8988T (cell line): ENCODE data around the gene KREMEN1.

Source experiments
- DNase-seq: peaks from one replicate; pipeline ENCODE4 v3.0.0; 2011

The KREMEN1 gene

GRCh38 chr22:29049655-29050263, 23.1 kb upstream of the KREMEN1 start:
- no peak for DNase-seq

GRCh38 chr22:29050457-29050856, 22.4 kb upstream of the KREMEN1 start:
- no peak for DNase-seq

- DNase-seq = no peak
Measured at GRCh38 chr22:29053048-29053702, 19.7 kb upstream of the KREMEN1 start.

GRCh38 chr22:29054251-29054767, 18.5 kb upstream of the KREMEN1 start:
- DNase-seq = no peak

GRCh38 chr22:29055192-29055830, 17.5 kb upstream of the KREMEN1 start:
- DNase-seq = no peak

- DNase-seq = no peak
Measured at GRCh38 chr22:29056472-29056871, 16.4 kb upstream of the KREMEN1 start.

- no peak for DNase-seq
Measured at GRCh38 chr22:29060251-29060869, 12.5 kb upstream of the KREMEN1 start.

GRCh38 chr22:29060931-29061330, 11.9 kb upstream of the KREMEN1 start:
- no peak for DNase-seq

- no peak for DNase-seq
Measured at GRCh38 chr22:29061773-29062172, 11.1 kb upstream of the KREMEN1 start, which contains the start of gene C22orf31. Gene C22orf31, minus strand, starts transcription at chr22:29061831. Its CDS starts 39 bp downstream, at chr22:29061792.

- DNase-seq = no peak
Measured at GRCh38 chr22:29062286-29062821, 10.5 kb upstream of the KREMEN1 start.

- DNase-seq = no peak
Measured at GRCh38 chr22:29065468-29066190, 7.2 kb upstream of the KREMEN1 start.

GRCh38 chr22:29069463-29069862, 3.4 kb upstream of the KREMEN1 start:
- DNase-seq = no peak

- DNase-seq = no peak
Measured at GRCh38 chr22:29070490-29070889, 2.3 kb upstream of the KREMEN1 start.

- DNase-seq = peak; percentile 41
Measured at GRCh38 chr22:29071261-29072045, 1.4 kb upstream of the KREMEN1 start.

- peak; percentile 76 for DNase-seq
Measured at GRCh38 chr22:29072193-29072978, 449 bp upstream of the KREMEN1 start.

- DNase-seq = no peak
Measured at GRCh38 chr22:29073618-29074275, 912 bp downstream of the KREMEN1 start.

- no peak for DNase-seq
Measured at GRCh38 chr22:29074276-29074772, 1.5 kb downstream of the KREMEN1 start.

GRCh38 chr22:29078036-29078868, 5.4 kb downstream of the KREMEN1 start:
- no peak for DNase-seq

- no peak for DNase-seq
Measured at GRCh38 chr22:29078869-29079207, 6.0 kb downstream of the KREMEN1 start.
